SK-N-SH (cell line): Measurements from ENCODE around the gene TMEM187. TPM values are rescaled to one million over a fixed set of nuclear protein-coding genes. Genes with fewer than 3 reads are reported as not detected.

Experiments
- CTCF ChIA-PET: fragments of 300-600, 350-600 bp; formaldehyde crosslinking; extraction: SDS; loops from one replicate; lab custom pipeline; 2021; lab: Yijun Ruan, JAX
- POLR2A ChIA-PET: fragments of 350-600 bp; sonication (Branson Sonifier 250); formaldehyde crosslinking; extraction: SDS; loops from one replicate; lab custom pipeline; 2020; ENCODE audit warnings: antibody characterized with exemption, inconsistent platforms; lab: Yijun Ruan, JAX
- DNase-seq: peaks from one replicate; pipeline ENCODE4 v3.0.0; 2012
- H2AFZ ChIP-seq: fragments of 200-600 bp; sonication (generic); 2 replicates; pipeline ENCODE4 v1.8.1; 2016; ENCODE audit warnings: antibody characterized with exemption, mild to moderate bottlenecking, low read depth
- H3F3A ChIP-seq: fragments of 200-600 bp; sonication (generic); replicated peaks from 2 replicates; pipeline ENCODE3; 2016; ENCODE audit warnings: antibody characterized with exemption, mild to moderate bottlenecking; ENCODE audit not compliant: insufficient read depth
- H3K27ac ChIP-seq, 2 experiments: fragments of 200-500 bp in 1 of 2; fragments of 200-600 bp in 1 of 2; sonication (Bioruptor generic) in 1 of 2; sonication (generic), shearing (Covaris generic) in 1 of 2; 2 replicates each; pipeline versions ENCODE4 v1.5.1 to v1.6.1; 2014 to 2016; ENCODE audit warnings: low read depth in 2 of 2, inconsistent platforms in 1 of 2, low read length in 1 of 2, mild to moderate bottlenecking in 1 of 2, mixed read lengths in 1 of 2
- H3K27me3 ChIP-seq: fragments of 200-600 bp; sonication (generic), shearing (Covaris generic); 2 replicates; pipeline ENCODE4 v1.6.1; 2016; ENCODE audit warnings: mixed run types; ENCODE audit not compliant: insufficient read depth
- H3K36me3 ChIP-seq, 2 experiments: fragments of 200-500 bp in 1 of 2; fragments of 200-600 bp in 1 of 2; sonication (Bioruptor generic) in 1 of 2; sonication (generic) in 1 of 2; replicated peaks in 1 of 2; 2 replicates each; pipeline versions ENCODE3 to v1.5.1; 2014 to 2016; ENCODE audit warnings: low read length in 1 of 2, mild to moderate bottlenecking in 1 of 2; ENCODE audit not compliant: insufficient read depth in 2 of 2, control insufficient read depth in 1 of 2
- H3K4me1 ChIP-seq, 2 experiments: fragments of 200-500 bp in 1 of 2; fragments of 200-600 bp in 1 of 2; sonication (Bioruptor generic) in 1 of 2; sonication (generic), shearing (Covaris generic) in 1 of 2; 2 replicates each; pipeline versions ENCODE4 v1.5.1 to v1.6.1; 2014 to 2016; ENCODE audit warnings: low read depth in 1 of 2, low read length in 1 of 2, mixed run types in 1 of 2; ENCODE audit not compliant: insufficient read depth in 2 of 2, control insufficient read depth in 1 of 2
- H3K4me2 ChIP-seq: fragments of 200-600 bp; sonication (generic), shearing (Covaris generic); 2 replicates; pipeline ENCODE4 v1.6.1; 2017; ENCODE audit warnings: mixed run types
- H3K4me3 ChIP-seq, 2 experiments: fragments of 200-500 bp in 1 of 2; fragments of 200-600 bp in 1 of 2; sonication (Bioruptor generic) in 1 of 2; sonication (generic), shearing (Covaris generic) in 1 of 2; 2 replicates each; pipeline versions ENCODE4 v1.5.1 to v1.8.1; 2014 to 2016; ENCODE audit warnings: low read depth in 2 of 2, inconsistent platforms in 1 of 2, low read length in 1 of 2, mild to moderate bottlenecking in 1 of 2, mixed read lengths in 1 of 2, moderate library complexity in 1 of 2
- H3K79me2 ChIP-seq: fragments of 200-600 bp; sonication (generic); 2 replicates; pipeline ENCODE4 v1.8.1; 2017; ENCODE audit warnings: mild to moderate bottlenecking; ENCODE audit not compliant: insufficient read depth
- H3K9ac ChIP-seq: fragments of 200-600 bp; sonication (generic); 2 replicates; pipeline ENCODE4 v1.6.1; 2017; ENCODE audit warnings: mixed run types
- H3K9me2 ChIP-seq: fragments of 200-600 bp; sonication (generic); 2 replicates; pipeline ENCODE4 v1.6.1; 2017; ENCODE audit warnings: mixed run types
- H3K9me3 ChIP-seq: fragments of 200-600 bp; sonication (generic); 2 replicates; pipeline ENCODE4 v1.6.1; 2017; ENCODE audit warnings: mixed run types, mild to moderate bottlenecking, moderate library complexity
- H4K20me1 ChIP-seq: fragments of 200-600 bp; sonication (generic); 2 replicates; pipeline ENCODE4 v1.6.1; 2017; ENCODE audit warnings: mild to moderate bottlenecking, mixed run types; ENCODE audit not compliant: insufficient read depth
- CTCF ChIP-seq: fragments of 200-600 bp; sonication (generic); IDR thresholded peaks from 2 replicates; pipeline ENCODE4 v1.6.1; 2017; ENCODE audit warnings: antibody characterized with exemption, mild to moderate bottlenecking, moderate library complexity
- POLR2AphosphoS5 ChIP-seq: IDR thresholded peaks from 2 replicates; pipeline ENCODE4 v1.6.1; 2012; ENCODE audit warnings: low read depth, low read length
- RAD21 ChIP-seq: IDR thresholded peaks from 2 replicates; pipeline ENCODE4 v1.6.1; 2012; ENCODE audit warnings: mild to moderate bottlenecking, low read length
- SMC3 ChIP-seq: IDR thresholded peaks from 2 replicates; pipeline ENCODE4 v1.6.1; 2012; ENCODE audit warnings: low read depth, low read length, improper control_type of control experiment
- ZBTB33 ChIP-seq: IDR thresholded peaks from 2 replicates; pipeline ENCODE4 v1.4.0; 2012; ENCODE audit warnings: low read depth, borderline replicate concordance
- WGBS: methylation state at CpG from one replicate; pipeline ENCODE4 v1.1.6; 2017; ENCODE audit warnings: low lambda C conversion rate; 5-methylcytosine and 5-hydroxymethylcytosine counted together
- polyA plus RNA-seq, 3 experiments: library from polyadenylated mRNA; depleted of rRNA; stranded (reverse); fragments of >200 nt; gene quantifications; 2 replicates each; pipeline ENCODE4 v1.2.3, GENCODE V29; 2012

Gene TMEM187
- polyA plus RNA-seq, 1 of the 3 experiments (the other 2 are of a cell fraction): 10.9 TPM

- Histone ChIP-seq H2AFZ (no peak overlapping the region), H3K27me3 (no peaks in the 10 kb centered on the region), H4K20me1 (peaks cover 4% of the 10 kb centered on the region; the same call in 1 of the 2 replicates), H3K4me3 (no peak overlapping the region), H3K4me2 (no peak overlapping the region), H3F3A (no peaks in the 10 kb centered on the region), H3K27ac (no peak overlapping the region), H3K9ac (no peak overlapping the region), H3K4me1 (peaks cover 0 to under 1% of the 10 kb centered on the region in 2 experiments; a peak in 1 of 4 replicates), H3K9me2 (no peaks in the 10 kb centered on the region), H3K36me3 (peaks cover 0 to 26% of the 10 kb centered on the region in 2 experiments), H3K79me2 (peaks cover 11% of the 10 kb centered on the region; the same call in 1 of the 2 replicates), H3K9me3 (no peaks in the 10 kb centered on the region)
- DNase-seq: no peak
- CTCF ChIA-PET: interaction anchor here (1.0 to 5.5 kb wide), 30 partner anchors 8 to 523 kb away, joined by 3 to 94 read pairs (median 4); partner anchors contain the start of genes MECP2 and PLXNB3
- POLR2A ChIA-PET: no interaction called here
- 77% methylated on average over 4 of the region's 17 CpGs for WGBS
- TF ChIP-seq SMC3 (no peak), POLR2AphosphoS5 (no peak)
Measured at GRCh38 chrX:154013001-154013421, 40.5 kb downstream of the TMEM187 start.

DNA sequence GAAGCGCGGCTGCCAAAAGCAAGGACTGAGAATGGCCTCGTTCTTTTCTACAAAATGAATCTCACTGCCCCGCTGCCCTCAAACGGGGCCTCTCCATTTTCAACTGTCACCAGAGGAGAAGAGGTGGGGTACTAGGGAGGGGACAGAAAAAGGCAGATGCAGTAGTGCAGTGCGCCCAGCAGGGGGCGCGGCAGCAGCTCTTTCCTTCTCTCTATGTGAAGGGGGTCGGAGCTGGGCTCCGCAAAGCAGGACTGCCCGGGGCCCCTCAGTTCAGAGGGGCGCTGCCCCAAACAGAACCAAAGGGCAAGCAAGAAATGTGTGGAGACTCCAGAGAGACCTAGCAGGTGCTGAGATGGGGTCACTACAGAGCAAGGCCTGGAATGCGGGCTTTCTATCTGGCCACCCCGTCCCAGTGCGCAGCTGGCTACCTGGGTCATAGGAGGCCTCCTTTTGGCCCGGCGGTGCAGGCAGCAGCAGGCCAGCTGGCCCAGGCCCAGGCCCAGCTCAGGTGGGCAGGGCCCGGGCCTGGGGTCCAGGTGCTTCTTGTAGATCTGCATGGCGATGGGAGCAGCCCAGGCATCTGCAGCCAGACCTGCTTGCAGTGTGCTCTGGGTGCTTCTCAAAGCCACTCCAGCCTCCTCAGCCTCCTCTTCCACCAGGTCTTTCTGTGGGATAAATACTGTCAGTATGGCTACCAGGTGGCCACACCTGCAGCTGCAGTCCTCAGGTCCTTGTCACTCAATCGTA, 41.2 kb downstream of the TMEM187 start:
- no peaks in the 10 kb centered on the region for H3K27me3 ChIP-seq
- H3F3A ChIP-seq: no peaks in the 10 kb centered on the region
- peak overlapping the region in 1 of 2 experiments; percentile 17; a peak in 1 of 4 replicates for H3K4me3 ChIP-seq
- no peaks in the 10 kb centered on the region for H3K9me3 ChIP-seq
- no peak overlapping the region for H3K9ac ChIP-seq
- peaks cover 19% of the 10 kb centered on the region for H3K79me2 ChIP-seq
- H3K27ac ChIP-seq: no peak overlapping the region
- H3K36me3 ChIP-seq: peaks cover 0 to 27% of the 10 kb centered on the region in 2 experiments
- no peak overlapping the region for H3K4me2 ChIP-seq
- peaks cover 4% of the 10 kb centered on the region; the same call in 1 of the 2 replicates for H4K20me1 ChIP-seq
- ChIA-PET POLR2A (no interaction called here), CTCF (interaction anchor here (0.7 to 5.5 kb wide), 33 partner anchors 8 to 522 kb away, joined by 3 to 94 read pairs (median 4); partner anchors contain the start of genes MECP2 and PLXNB3)
- WGBS: 23% methylated on average over 12 of the region's 20 CpGs
- no peaks in the 10 kb centered on the region for H3K9me2 ChIP-seq
- H2AFZ ChIP-seq: no peak overlapping the region
- peak; percentile 88 for DNase-seq
- peaks cover 0 to 7% of the 10 kb centered on the region in 2 experiments; a peak in 1 of 4 replicates for H3K4me1 ChIP-seq
- TF ChIP-seq ZBTB33 (no peak), SMC3 (peak; percentile 60), RAD21 (peak; percentile 62), CTCF (peak; percentile 98)
- TF ChIP-seq, all 33 proteins: peak for 3
